Duodenal mucosa (tissue), 2 donors: Measurements from ENCODE around the gene SLC16A12.

Experiments
- H3K27ac ChIP-seq: one replicate; pipeline ENCODE4 v1.7.0; 2013; ENCODE audit warnings: low read depth, low read length
- H3K27me3 ChIP-seq, 2 donors: one replicate each; pipeline ENCODE4 v1.7.0; 2013; ENCODE audit warnings: low read length in 2 of 2, control low read depth in 1 of 2; ENCODE audit not compliant: insufficient read depth in 2 of 2, control insufficient read depth in 1 of 2
- H3K36me3 ChIP-seq, 2 donors: one replicate each; pipeline ENCODE4 v1.7.0; 2013; ENCODE audit warnings: low read length in 2 of 2, control low read depth in 1 of 2; ENCODE audit not compliant: insufficient read depth in 2 of 2, control insufficient read depth in 1 of 2
- H3K4me1 ChIP-seq, 2 donors: one replicate each; pipeline ENCODE4 v1.7.0; 2013; ENCODE audit warnings: low read length in 2 of 2, control low read depth in 1 of 2; ENCODE audit not compliant: insufficient read depth in 2 of 2, control insufficient read depth in 1 of 2
- H3K4me3 ChIP-seq, 2 donors: one replicate each; pipeline ENCODE4 v1.7.0; 2013; ENCODE audit warnings: low read length in 2 of 2, low read depth in 1 of 2
- H3K9ac ChIP-seq, 2 donors: one replicate each; pipeline ENCODE4 v1.7.0; 2013; ENCODE audit warnings: low read length in 2 of 2, low read depth in 1 of 2
- H3K9me3 ChIP-seq, 2 donors: one replicate each; pipeline ENCODE4 v1.7.0; 2013; ENCODE audit warnings: low read length in 2 of 2, control low read depth in 1 of 2; ENCODE audit not compliant: control insufficient read depth in 1 of 2

SLC16A12 gene

GRCh38 chr10:89490596-89491335 is 44.6 kb downstream of the SLC16A12 start:
- Histone ChIP-seq H3K9me3 (no peaks in the 10 kb centered on the region), H3K9ac (no peak overlapping the region), H3K27ac (no peak overlapping the region), H3K36me3 (no peaks in the 10 kb centered on the region), H3K4me3 (no peak overlapping the region), H3K4me1 (no peaks in the 10 kb centered on the region), H3K27me3 (no peaks in the 10 kb centered on the region)

GRCh38 chr10:89482256-89482655 is 53.1 kb downstream of the SLC16A12 start:
- H3K4me3 ChIP-seq = no peak overlapping the region
- no peak overlapping the region for H3K9ac ChIP-seq
- peaks cover 0 to 3% of the 10 kb centered on the region in 2 donors for H3K4me1 ChIP-seq
- H3K9me3 ChIP-seq = no peaks in the 10 kb centered on the region
- H3K27ac ChIP-seq = no peak overlapping the region
- H3K27me3 ChIP-seq = peaks cover 0 to 3% of the 10 kb centered on the region in 2 donors
- no peaks in the 10 kb centered on the region for H3K36me3 ChIP-seq

- Histone ChIP-seq H3K27ac (no peak overlapping the region), H3K27me3 (peaks cover 0 to 3% of the 10 kb centered on the region in 2 donors), H3K36me3 (no peaks in the 10 kb centered on the region), H3K9ac (no peak overlapping the region), H3K9me3 (no peaks in the 10 kb centered on the region), H3K4me1 (peaks cover 0 to 3% of the 10 kb centered on the region in 2 donors), H3K4me3 (no peak overlapping the region)
Observed at GRCh38 chr10:89481662-89482061, 53.7 kb downstream of the SLC16A12 start.

GRCh38 chr10:89479771-89480446 is 55.5 kb downstream of the SLC16A12 start:
- no peak overlapping the region for H3K27ac ChIP-seq
- H3K4me1 ChIP-seq = peaks cover 0 to 3% of the 10 kb centered on the region in 2 donors
- no peak overlapping the region for H3K9ac ChIP-seq
- no peak overlapping the region for H3K4me3 ChIP-seq
- H3K27me3 ChIP-seq = peaks cover 0 to under 1% of the 10 kb centered on the region in 2 donors
- no peaks in the 10 kb centered on the region for H3K9me3 ChIP-seq
- no peaks in the 10 kb centered on the region for H3K36me3 ChIP-seq

- Histone ChIP-seq H3K4me1 (peaks cover 0 to 3% of the 10 kb centered on the region in 2 donors), H3K27ac (peak overlapping the region; percentile 24), H3K9me3 (no peaks in the 10 kb centered on the region), H3K36me3 (no peaks in the 10 kb centered on the region), H3K4me3 (no peak overlapping the region), H3K27me3 (no peaks in the 10 kb centered on the region), H3K9ac (no peak overlapping the region)
Observed at GRCh38 chr10:89478739-89479654, 56.4 kb downstream of the SLC16A12 start.

- no peaks in the 10 kb centered on the region for H3K27me3 ChIP-seq
- H3K4me3 ChIP-seq = no peak overlapping the region
- H3K4me1 ChIP-seq = peaks cover 0 to 3% of the 10 kb centered on the region in 2 donors
- H3K9ac ChIP-seq = no peak overlapping the region
- no peaks in the 10 kb centered on the region for H3K9me3 ChIP-seq
- H3K27ac ChIP-seq = peak overlapping the region; percentile 27
- H3K36me3 ChIP-seq = no peaks in the 10 kb centered on the region
Observed at GRCh38 chr10:89478085-89478738, 57.2 kb downstream of the SLC16A12 start.

- H3K27ac ChIP-seq = peak overlapping the region; percentile 55
- H3K9ac ChIP-seq = no peak overlapping the region
- H3K27me3 ChIP-seq = no peaks in the 10 kb centered on the region
- peaks cover 0 to 3% of the 10 kb centered on the region in 2 donors for H3K4me1 ChIP-seq
- H3K36me3 ChIP-seq = no peaks in the 10 kb centered on the region
- H3K9me3 ChIP-seq = no peaks in the 10 kb centered on the region
- no peak overlapping the region for H3K4me3 ChIP-seq
Observed at GRCh38 chr10:89476150-89476549, 59.2 kb downstream of the SLC16A12 start.

GRCh38 chr10:89475591-89475998 is 59.8 kb downstream of the SLC16A12 start:
- Histone ChIP-seq H3K9me3 (no peaks in the 10 kb centered on the region), H3K4me1 (peaks cover 0 to 3% of the 10 kb centered on the region in 2 donors), H3K27me3 (no peaks in the 10 kb centered on the region), H3K36me3 (no peaks in the 10 kb centered on the region), H3K27ac (no peak overlapping the region), H3K4me3 (no peak overlapping the region), H3K9ac (no peak overlapping the region)

- Histone ChIP-seq H3K4me1 (peaks cover 0 to 3% of the 10 kb centered on the region in 2 donors), H3K9me3 (no peaks in the 10 kb centered on the region), H3K27ac (peak overlapping the region; percentile 14), H3K4me3 (no peak overlapping the region), H3K9ac (no peak overlapping the region), H3K36me3 (no peaks in the 10 kb centered on the region), H3K27me3 (no peaks in the 10 kb centered on the region)
Observed at GRCh38 chr10:89475125-89475524, 60.3 kb downstream of the SLC16A12 start.
